ENCODE results near the gene MARCHF2.

DNA sequence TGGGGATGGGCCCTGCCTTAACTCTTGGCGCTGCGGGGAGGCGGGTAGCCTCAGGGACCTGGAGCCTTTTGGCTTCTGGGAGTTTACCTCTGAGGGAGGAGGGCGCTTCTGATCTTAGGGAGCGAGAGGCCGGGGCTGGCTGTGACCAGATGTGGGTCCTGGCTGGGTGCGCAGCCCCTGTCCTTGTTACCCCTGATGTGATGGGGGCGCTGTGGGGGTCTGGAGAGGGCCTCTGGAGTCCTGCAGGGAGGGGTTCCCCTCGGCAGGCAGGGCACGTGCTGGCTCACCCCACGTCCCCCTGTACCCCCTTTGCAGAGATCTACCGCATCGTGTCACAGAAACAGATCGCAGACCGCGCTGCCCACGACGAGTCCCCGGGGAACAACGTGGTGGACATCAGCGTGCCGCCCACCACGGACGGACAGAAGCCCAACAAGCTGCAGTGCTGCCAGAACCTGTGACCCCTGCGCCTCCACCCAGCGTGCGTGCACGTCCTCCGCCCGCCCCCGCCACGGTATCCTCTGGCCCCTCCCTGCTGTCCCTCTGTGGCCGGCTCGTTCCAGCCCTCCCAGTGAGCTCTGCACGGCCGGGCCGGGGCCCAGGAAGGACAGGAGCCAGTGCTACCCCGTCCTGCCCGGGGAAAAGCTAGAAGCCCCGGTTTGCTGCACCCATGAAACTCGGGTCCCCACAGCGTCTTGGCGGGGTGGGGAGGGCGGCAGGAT is 9.8 kb upstream of the MARCHF2 start:
- TF ChIP-seq, protein P1, sequence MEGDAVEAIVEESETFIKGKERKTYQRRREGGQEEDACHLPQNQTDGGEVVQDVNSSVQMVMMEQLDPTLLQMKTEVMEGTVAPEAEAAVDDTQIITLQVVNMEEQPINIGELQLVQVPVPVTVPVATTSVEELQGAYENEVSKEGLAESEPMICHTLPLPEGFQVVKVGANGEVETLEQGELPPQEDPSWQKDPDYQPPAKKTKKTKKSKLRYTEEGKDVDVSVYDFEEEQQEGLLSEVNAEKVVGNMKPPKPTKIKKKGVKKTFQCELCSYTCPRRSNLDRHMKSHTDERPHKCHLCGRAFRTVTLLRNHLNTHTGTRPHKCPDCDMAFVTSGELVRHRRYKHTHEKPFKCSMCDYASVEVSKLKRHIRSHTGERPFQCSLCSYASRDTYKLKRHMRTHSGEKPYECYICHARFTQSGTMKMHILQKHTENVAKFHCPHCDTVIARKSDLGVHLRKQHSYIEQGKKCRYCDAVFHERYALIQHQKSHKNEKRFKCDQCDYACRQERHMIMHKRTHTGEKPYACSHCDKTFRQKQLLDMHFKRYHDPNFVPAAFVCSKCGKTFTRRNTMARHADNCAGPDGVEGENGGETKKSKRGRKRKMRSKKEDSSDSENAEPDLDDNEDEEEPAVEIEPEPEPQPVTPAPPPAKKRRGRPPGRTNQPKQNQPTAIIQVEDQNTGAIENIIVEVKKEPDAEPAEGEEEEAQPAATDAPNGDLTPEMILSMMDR (IDR thresholded peaks at IDR 0.05), result no peak
- no peak for TF ChIP-seq EZH2 (IDR thresholded peaks at IDR 0.05; ENCODE audit: borderline replicate concordance, insufficient read depth, low read depth, low read length, poor library complexity, severe bottlenecking)
